Dermis microvascular lymphatic vessel endothelial cell (primary cell): ENCODE results near the gene ZKSCAN1. TPM values are rescaled to one million over a fixed set of nuclear protein-coding genes. Genes with fewer than 3 reads are reported as not detected.

Source experiments
- DNase-seq, 2 donors: peaks; one replicate each; pipeline versions ENCODE4 v3.0.0 to v3.0.0-alpha.2; 2010; ENCODE audit warnings: low read depth in 2 of 2
- total RNA-seq: library from RNA; depleted of rRNA; stranded (reverse); fragments of >200 nt; gene quantifications from 2 replicates; pipeline ENCODE4 v1.2.1, GENCODE V29; 2014

ZKSCAN1 gene
- total RNA-seq, 1 donor from 2014 or later, result 21.7 TPM

GRCh38 chr7:100079024-100079560 is 63.7 kb downstream of the ZKSCAN1 start:
- no peak for DNase-seq

GRCh38 chr7:100080907-100081534 is 65.6 kb downstream of the ZKSCAN1 start:
- peak in 1 of 2 donors; percentile 34 for DNase-seq

- peak; percentile 97 to 99 for DNase-seq
Measured at GRCh38 chr7:100081535-100082102, 66.2 kb downstream of the ZKSCAN1 start, which contains the start of gene ZNF3. ZNF3 (minus strand) TSS chr7:100081723; CDS start chr7:100077357, 4,366 bp downstream.

GRCh38 chr7:100082978-100083377 is 67.6 kb downstream of the ZKSCAN1 start:
- no peak for DNase-seq

GRCh38 chr7:100085515-100085914 is 70.1 kb downstream of the ZKSCAN1 start:
- no peak for DNase-seq

- peak; percentile 94 to 98 for DNase-seq
Measured at GRCh38 chr7:100087055-100087750, 71.8 kb downstream of the ZKSCAN1 start.

- no peak for DNase-seq
Measured at GRCh38 chr7:100088095-100088620, 72.8 kb downstream of the ZKSCAN1 start.

- DNase-seq, result peak in 1 of 2 donors; percentile 66
Measured at GRCh38 chr7:100088621-100089457, 73.4 kb downstream of the ZKSCAN1 start, which contains the start of gene COPS6. COPS6 (plus strand) TSS chr7:100088969; CDS start chr7:100088991, 22 bp downstream.

- no peak for DNase-seq
Measured at GRCh38 chr7:100089458-100090196, 74.2 kb downstream of the ZKSCAN1 start.

GRCh38 chr7:100090527-100091410 is 75.4 kb downstream of the ZKSCAN1 start:
- no peak for DNase-seq

Other genes starting within 250 kb of the ZKSCAN1 start
- not detected in 2 replicates for gene CYP3A4, start 231.4 kb upstream of the ZKSCAN1 start, total RNA-seq
- not detected in 2 replicates for gene CYP3A43, start 187.6 kb upstream of the ZKSCAN1 start, total RNA-seq
- 0.13 TPM in 1 of 2 replicates, not detected in the other for gene OR2AE1, start 138.6 kb upstream of the ZKSCAN1 start, total RNA-seq
- 14.6 and 19.3 TPM in 2 replicates for gene TRIM4, start 96.1 kb upstream of the ZKSCAN1 start, total RNA-seq
- gene GJC3, start 86.0 kb upstream of the ZKSCAN1 start, total RNA-seq, result 0.26 and 0.63 TPM in 2 replicates
- gene AZGP1, start 39.6 kb upstream of the ZKSCAN1 start, total RNA-seq, result not detected in 2 replicates
- gene ZSCAN21, start 34.2 kb downstream of the ZKSCAN1 start, total RNA-seq, result 5.4 and 6.2 TPM in 2 replicates
- gene ZNF3, start 66.1 kb downstream of the ZKSCAN1 start, total RNA-seq, result 22.5 and 30.1 TPM in 2 replicates
- 66.1 and 79.3 TPM in 2 replicates for gene COPS6, start 73.4 kb downstream of the ZKSCAN1 start, total RNA-seq
- 54.0 and 106 TPM in 2 replicates for gene MCM7, start 85.8 kb downstream of the ZKSCAN1 start, total RNA-seq
- gene AP4M1, start 86.0 kb downstream of the ZKSCAN1 start, total RNA-seq, result 12.3 and 16.8 TPM in 2 replicates
- gene TAF6, start 103.8 kb downstream of the ZKSCAN1 start, total RNA-seq, result 21.6 and 25.8 TPM in 2 replicates
- 24.4 and 26.2 TPM in 2 replicates for gene CNPY4, start 104.0 kb downstream of the ZKSCAN1 start, total RNA-seq
- 2.1 and 2.2 TPM in 2 replicates for gene MBLAC1, start 111.4 kb downstream of the ZKSCAN1 start, total RNA-seq
- gene LAMTOR4, start 133.3 kb downstream of the ZKSCAN1 start, total RNA-seq, result 84.2 and 112 TPM in 2 replicates
- 4.4 and 5.8 TPM in 2 replicates for gene TRAPPC14, start 143.1 kb downstream of the ZKSCAN1 start, total RNA-seq
- 0.13 TPM in 2 replicates for gene GAL3ST4, start 153.0 kb downstream of the ZKSCAN1 start, total RNA-seq
- 1.9 and 2.8 TPM in 2 replicates for gene GPC2, start 161.8 kb downstream of the ZKSCAN1 start, total RNA-seq
- gene STAG3, start 162.3 kb downstream of the ZKSCAN1 start, total RNA-seq, result 0.13 and 0.38 TPM in 2 replicates
- gene PVRIG, start 204.4 kb downstream of the ZKSCAN1 start, total RNA-seq, result not detected in 2 replicates